GM12878 (cell line): ENCODE data around the gene DHX40. TPM values are rescaled to one million over a fixed set of nuclear protein-coding genes. Genes with fewer than 3 reads are reported as not detected.
A peak's percentile ranks its signal among the peaks of the same experiment; 100 is the strongest.

Experiments
- ATF7 ChIP-seq: fragments of 450-650 bp; IDR thresholded peaks from 2 replicates; pipeline ENCODE4 v1.6.1; 2016; ENCODE audit warnings: low read depth, mild to moderate bottlenecking
- CBX3 ChIP-seq: fragments of 200-600 bp; sonication (generic); IDR thresholded peaks from 2 replicates; pipeline ENCODE4 v1.6.1; 2016; ENCODE audit warnings: low read depth, borderline replicate concordance
- ESRRA ChIP-seq: IDR thresholded peaks from 2 replicates; pipeline ENCODE4 v1.6.1; 2012; ENCODE audit warnings: mild to moderate bottlenecking, low read length, improper control_type of control experiment
- FOXM1 ChIP-seq: IDR thresholded peaks from 2 replicates; pipeline ENCODE4 v1.6.1; 2012; ENCODE audit warnings: low read depth, mild to moderate bottlenecking, inconsistent platforms, low read length, moderate library complexity
- HDAC2 ChIP-seq: fragments of 200-600 bp; sonication (generic); IDR thresholded peaks from 2 replicates; pipeline ENCODE4 v1.6.1; 2017
- IKZF1 ChIP-seq: fragments of 450-650 bp; conservative IDR thresholded peaks from 2 replicates; pipeline ENCODE4 v1.6.1; 2017; ENCODE audit warnings: antibody characterized with exemption, mild to moderate bottlenecking
- JUND ChIP-seq: IDR thresholded peaks from 2 replicates; pipeline ENCODE4 v1.6.1; 2012; ENCODE audit warnings: low read depth, mild to moderate bottlenecking, low read length, improper control_type of control experiment, moderate library complexity
- MLLT1 ChIP-seq: fragments of 450-650 bp; IDR thresholded peaks from 2 replicates; pipeline ENCODE4 v1.6.1; 2016; ENCODE audit warnings: mild to moderate bottlenecking
- NFYB ChIP-seq: IDR thresholded peaks from 2 replicates; pipeline ENCODE4 v1.6.1; 2011; ENCODE audit warnings: low read depth, mild to moderate bottlenecking, low read length, improper control_type of control experiment, moderate library complexity; ENCODE audit not compliant: insufficient read depth
- NKRF ChIP-seq: fragments of 450-650 bp; conservative IDR thresholded peaks from 2 replicates; pipeline ENCODE4 v1.6.1; 2017; ENCODE audit warnings: mild to moderate bottlenecking, moderate library complexity
- PAX5 ChIP-seq: IDR thresholded peaks from 2 replicates; pipeline ENCODE4 v1.6.1; 2011; ENCODE audit warnings: low read depth, low read length, borderline replicate concordance
- PKNOX1 ChIP-seq: fragments of 450-650 bp; IDR thresholded peaks from 2 replicates; pipeline ENCODE4 v1.6.1; 2016; ENCODE audit warnings: mild to moderate bottlenecking
- POLR2A ChIP-seq: IDR thresholded peaks from 2 replicates; pipeline ENCODE4 v1.6.1; 2011; ENCODE audit warnings: low read depth, mild to moderate bottlenecking, low read length
- POU2F2 ChIP-seq: IDR thresholded peaks from 3 replicates; pipeline ENCODE4 v1.6.1; 2011; ENCODE audit warnings: low read depth, mild to moderate bottlenecking, low read length, borderline replicate concordance
- RB1 ChIP-seq: fragments of 450-650 bp; formaldehyde crosslinking; IDR thresholded peaks from 2 replicates; pipeline ENCODE4 v1.6.1; 2017; ENCODE audit warnings: mild to moderate bottlenecking, borderline replicate concordance
- RBBP5 ChIP-seq: fragments of 200-600 bp; sonication (generic); conservative IDR thresholded peaks from 2 replicates; pipeline ENCODE4 v1.6.1; 2016
- SIN3A ChIP-seq: IDR thresholded peaks from 2 replicates; pipeline ENCODE4 v1.6.1; 2012; ENCODE audit warnings: low read depth, low read length, improper control_type of control experiment
- SMARCA5 ChIP-seq: fragments of 450-650 bp; IDR thresholded peaks from 2 replicates; pipeline ENCODE4 v1.6.1; 2017; ENCODE audit warnings: mild to moderate bottlenecking
- SREBF1 ChIP-seq: IDR thresholded peaks from 2 replicates; pipeline ENCODE4 v1.6.1; 2012; ENCODE audit warnings: mild to moderate bottlenecking, low read length
- STAT1 ChIP-seq: fragments of 450-650 bp; conservative IDR thresholded peaks from 2 replicates; pipeline ENCODE4 v1.6.1; 2014; ENCODE audit warnings: antibody characterized with exemption, mild to moderate bottlenecking
- TCF12 ChIP-seq: IDR thresholded peaks from 2 replicates; pipeline ENCODE4 v1.6.1; 2011; ENCODE audit warnings: low read depth, mild to moderate bottlenecking, low read length
- TCF7 ChIP-seq: IDR thresholded peaks from 2 replicates; pipeline ENCODE4 v1.6.1; 2014; ENCODE audit warnings: antibody characterized with exemption, borderline replicate concordance
- WRNIP1 ChIP-seq: IDR thresholded peaks from 2 replicates; pipeline ENCODE4 v1.6.1; 2011; ENCODE audit warnings: low read depth, low read length, improper control_type of control experiment, borderline replicate concordance
- ZNF207 ChIP-seq: fragments of 450-650 bp; IDR thresholded peaks from 2 replicates; pipeline ENCODE4 v1.6.1; 2014; ENCODE audit warnings: antibody characterized with exemption, mild to moderate bottlenecking, borderline replicate concordance
- ZNF24 ChIP-seq: fragments of 450-650 bp; IDR thresholded peaks from 2 replicates; pipeline ENCODE4 v1.6.1; 2017; ENCODE audit warnings: antibody characterized with exemption, mild to moderate bottlenecking
- polyA plus RNA-seq, 11 experiments: library from polyadenylated mRNA; depleted of rRNA in 4 of 11; unstranded in 6 of 11; stranded (reverse) in 5 of 11; fragments of >200 nt; fragmentation: Nextera tagmentation in 4 of 11; fragmentation: Illumina TruSeq in 1 of 11; extraction: Ambion mirVana in 4 of 11; extraction: Trizol in 1 of 11; gene quantifications; 1 replicate in 1 of 11; 2 replicates in 10 of 11; pipeline versions ENCODE4 v1.2.1 to v1.2.3, GENCODE V29; 2011 to 2016; ENCODE audit warnings: inconsistent platforms in 2 of 11, missing spikeins in 2 of 11, low read depth in 1 of 11
- total RNA-seq, 4 experiments: library from RNA; depleted of rRNA in 3 of 4; stranded (reverse); fragments of >200 nt in 3 of 4; fragmentation: Illumina TruSeq in 1 of 4; extraction: Trizol in 1 of 4; gene quantifications; 2 replicates each; pipeline versions ENCODE4 v1.2.1 to v1.2.3, GENCODE V29; 2013 to 2021

The DHX40 gene
- total and polyA plus RNA-seq, 10 of the 15 experiments (the other 5 are each of a cell fraction or from before 2014, with no cell fraction given), result 4.8 to 29.2 (median 12.0) TPM

- TF ChIP-seq NKRF (peak; percentile 41; the same call in 1 of the 2 replicates), ZNF24 (peak; percentile 63), JUND (peak; percentile 34; the same call in 1 of the 2 replicates), FOXM1 (peak; percentile 76), RB1 (peak; percentile 76; the same call in 1 of the 2 replicates), SREBF1 (peak; percentile 54; the same call in 1 of the 2 replicates), MLLT1 (peak; percentile 95), PAX5 (peak; percentile 82; the same call in 1 of the 2 replicates), SIN3A (peak; percentile 87; the same call in 1 of the 2 replicates), RBBP5 (no peak), TCF12 (peak; percentile 99), PKNOX1 (peak; percentile 56), SMARCA5 (peak; percentile 92), CBX3 (no peak), ZNF207 (peak; percentile 97), HDAC2 (no peak), ATF7 (peak; percentile 94), WRNIP1 (no peak), TCF7 (peak; percentile 74), POLR2A (peak; percentile 86), IKZF1 (peak; percentile 94), NFYB (peak; percentile 9; the same call in 1 of the 2 replicates), ESRRA (0 out of 2 replicates have a peak, but pooled peaks have one; percentile 12), POU2F2 (peak; percentile 65; the same call in 2 of the 3 replicates), STAT1 (0 out of 2 replicates have a peak, but pooled peaks have one; percentile 52)
These were observed 54.1 kb downstream of the DHX40 start, which contains the start of gene CLTC (continued) for GRCh38 chr17:59619298-59620063.
